ELF-1 (cell line): Measurements from ENCODE around the gene CCDC59.
A peak's percentile ranks its signal among the peaks of the same experiment; 100 is the strongest.
"Not testable (repeated sequence)": the region's sequence is repeated elsewhere in the genome, so short reads cannot be mapped to it uniquely, and the experiment has no call there.

ENCODE experiments used
- DNase-seq: peaks from one replicate; pipeline ENCODE4 v3.0.0-alpha.2; 2016; ENCODE audit warnings: low read depth, low spot score

Gene CCDC59, protein sequence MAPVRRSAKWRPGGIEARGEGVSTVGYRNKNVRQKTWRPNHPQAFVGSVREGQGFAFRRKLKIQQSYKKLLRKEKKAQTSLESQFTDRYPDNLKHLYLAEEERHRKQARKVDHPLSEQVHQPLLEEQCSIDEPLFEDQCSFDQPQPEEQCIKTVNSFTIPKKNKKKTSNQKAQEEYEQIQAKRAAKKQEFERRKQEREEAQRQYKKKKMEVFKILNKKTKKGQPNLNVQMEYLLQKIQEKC

DNA sequence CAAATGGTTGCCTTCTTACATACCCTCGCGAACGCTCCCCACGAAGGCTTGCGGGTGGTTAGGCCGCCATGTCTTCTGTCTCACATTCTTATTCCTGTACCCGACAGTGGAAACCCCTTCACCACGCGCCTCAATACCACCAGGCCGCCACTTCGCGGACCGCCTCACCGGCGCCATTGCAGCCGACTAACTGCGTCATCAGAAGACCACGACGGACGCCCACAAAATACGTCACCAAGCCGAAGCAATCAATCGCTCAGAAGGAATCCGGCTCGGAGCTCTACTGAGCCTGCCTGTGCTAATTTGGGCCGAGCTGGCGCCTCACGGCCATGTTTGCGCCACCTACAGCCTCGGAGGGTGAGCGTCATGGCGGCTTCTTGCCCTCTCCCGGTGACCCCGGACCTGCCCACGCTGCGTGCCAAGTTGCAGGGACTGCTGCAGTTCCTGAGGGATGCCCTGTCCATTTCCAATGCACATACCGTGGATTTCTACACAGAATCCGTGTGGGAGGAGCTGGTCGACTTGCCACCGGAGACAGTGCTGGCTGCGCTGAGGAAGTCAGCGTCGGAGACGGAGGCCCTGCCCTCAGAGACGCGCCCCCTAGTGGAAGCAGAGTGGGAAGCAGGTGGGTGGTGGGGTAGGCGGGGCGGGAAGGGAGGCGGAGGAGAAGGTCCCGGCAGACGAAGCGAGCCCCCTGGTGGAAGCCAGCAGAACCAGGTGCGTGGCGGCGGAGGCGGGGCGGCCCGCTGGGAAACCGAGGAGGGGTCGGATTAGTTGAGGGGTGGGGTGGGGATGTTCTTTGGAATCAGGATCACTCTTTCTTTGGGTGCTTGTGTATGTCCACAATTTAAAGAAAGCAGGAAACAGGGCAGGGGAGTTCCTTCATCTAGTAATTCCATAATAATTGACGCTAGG is at the start of gene CCDC59, which contains the start of gene METTL25:
CCDC59 (minus strand) TSS at position 188 of the 915 bp plus-strand sequence; CDS start at position 177, 11 bp downstream.
METTL25 (plus strand) TSS at position 330 of the 915 bp plus-strand sequence; CDS start at position 367, 37 bp downstream.
- DNase-seq, result peak; percentile 98

DNA sequence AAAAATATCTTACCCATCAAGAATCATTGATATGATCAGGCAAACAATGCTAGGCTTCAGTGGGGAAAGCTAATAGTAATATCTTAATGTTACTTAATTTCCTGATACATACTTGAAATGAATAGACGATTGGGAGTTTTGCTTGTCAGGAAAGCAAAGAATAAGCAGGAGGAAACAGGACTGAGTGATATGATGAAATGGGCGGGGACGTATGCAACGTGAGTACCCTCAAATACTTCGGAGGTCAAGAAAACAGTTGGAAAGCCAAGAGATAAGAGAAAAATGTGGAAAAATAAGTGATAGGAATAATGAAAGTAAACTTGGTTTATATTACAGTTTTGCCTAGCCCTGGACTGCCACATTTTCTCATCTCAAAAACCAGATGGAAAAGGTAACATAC is 49.3 kb upstream of the CCDC59 start:
- DNase-seq, result no peak

DNA sequence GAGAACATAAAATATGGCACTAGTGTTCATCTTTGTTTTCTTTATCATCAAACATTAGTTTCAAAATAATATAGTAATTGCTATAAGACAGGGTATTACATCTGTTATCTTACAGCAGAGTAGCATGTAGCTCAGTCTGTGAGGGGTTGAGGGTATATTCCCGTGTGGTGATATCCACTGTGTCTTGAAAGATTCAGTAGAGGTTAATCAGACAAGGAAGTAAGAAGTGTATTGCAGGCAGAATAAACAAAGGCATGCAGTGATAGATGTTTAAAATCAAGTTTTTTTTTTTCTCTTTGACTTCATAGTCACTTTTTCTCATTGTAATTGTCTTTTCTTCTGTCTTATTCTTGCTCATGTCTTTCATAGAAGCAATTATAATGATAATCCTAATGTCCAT is 48.5 kb upstream of the CCDC59 start:
- DNase-seq, result no peak

DNA sequence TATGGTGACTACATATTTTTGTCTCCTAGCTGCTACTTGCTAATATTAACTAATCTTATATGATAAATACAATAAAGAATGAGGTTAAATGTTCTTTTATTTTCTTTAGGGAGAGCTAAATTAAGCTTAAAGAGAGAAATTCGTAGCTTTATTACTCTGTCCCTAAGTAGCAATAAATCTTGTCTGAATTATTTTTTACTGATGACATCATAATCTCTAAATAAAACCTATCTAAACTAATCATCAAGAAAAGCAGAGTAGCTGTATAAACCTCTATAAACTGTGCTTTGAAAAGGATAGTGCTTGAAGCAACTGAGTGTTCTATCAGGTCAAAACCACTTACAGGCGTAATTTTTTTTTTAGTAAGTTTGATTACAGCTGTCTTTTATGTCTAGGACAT is 42.6 kb upstream of the CCDC59 start:
- no peak for DNase-seq

DNA sequence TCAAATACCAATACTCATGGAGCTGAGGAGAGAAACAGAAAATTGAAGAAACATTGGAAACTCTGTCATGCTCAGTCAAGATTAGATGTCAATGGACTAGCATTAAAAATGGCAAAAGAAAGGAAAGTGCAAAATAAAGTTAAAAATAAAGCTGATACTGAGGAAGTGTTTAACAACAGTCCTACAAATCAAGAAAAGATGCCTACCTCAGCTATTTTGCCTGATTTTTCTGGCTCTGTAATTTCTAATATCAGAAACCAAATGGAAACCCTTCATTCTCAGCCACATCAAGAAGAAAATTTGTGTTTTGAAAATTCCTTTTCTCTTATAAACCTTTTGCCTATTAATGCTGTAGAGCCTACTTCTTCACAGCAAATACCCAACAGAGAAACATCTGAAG is 40.7 kb upstream of the CCDC59 start:
- no peak for DNase-seq

DNA sequence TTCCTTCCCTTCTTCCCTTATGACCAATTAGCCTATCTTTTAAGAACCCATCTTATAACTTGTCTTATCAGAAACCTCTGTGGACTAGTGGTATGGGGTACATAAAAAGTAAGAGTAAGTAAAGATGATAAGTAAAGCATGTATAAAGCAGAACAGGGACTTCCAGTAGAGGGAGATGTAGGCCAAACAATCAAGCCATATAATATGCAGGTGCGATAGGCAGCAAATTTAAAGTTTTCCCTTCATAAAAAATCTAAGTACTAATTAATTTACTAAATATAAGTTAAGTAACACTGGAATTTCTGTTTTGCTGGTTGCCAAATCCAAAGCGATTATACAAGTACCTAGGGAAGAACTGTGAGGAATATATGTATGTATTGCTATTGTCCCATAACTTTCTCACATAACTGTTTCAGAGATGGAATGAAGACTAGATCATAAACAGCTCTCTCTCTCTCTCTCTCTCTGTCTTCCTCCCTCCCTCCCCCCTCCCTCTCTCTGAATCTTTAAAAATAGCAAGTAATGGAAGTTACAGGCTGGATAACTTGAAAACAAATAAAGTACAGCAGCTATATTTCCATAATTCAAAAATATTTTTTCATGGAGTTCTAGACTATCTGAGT is 25.9 kb upstream of the CCDC59 start:
- DNase-seq, result no peak

DNA sequence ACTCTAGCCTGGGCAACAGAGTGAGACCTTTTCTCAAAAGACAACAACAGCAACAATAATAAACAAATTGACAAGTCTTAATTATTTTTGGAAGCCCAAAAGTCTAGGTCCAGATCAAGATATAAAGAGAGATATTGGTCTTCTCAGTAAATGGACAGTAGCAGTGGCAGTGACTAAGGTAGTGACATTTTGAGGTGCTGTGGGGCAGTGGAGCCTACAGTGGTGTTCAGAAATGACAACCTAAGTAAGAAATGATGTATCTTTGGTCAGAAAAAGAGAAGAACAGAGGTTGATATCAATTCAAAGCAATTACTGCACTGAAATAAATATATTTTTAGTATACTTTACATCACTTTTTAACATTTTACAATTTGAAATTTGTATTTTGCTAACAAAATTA is 20.8 kb upstream of the CCDC59 start:
- DNase-seq, result no peak

DNA sequence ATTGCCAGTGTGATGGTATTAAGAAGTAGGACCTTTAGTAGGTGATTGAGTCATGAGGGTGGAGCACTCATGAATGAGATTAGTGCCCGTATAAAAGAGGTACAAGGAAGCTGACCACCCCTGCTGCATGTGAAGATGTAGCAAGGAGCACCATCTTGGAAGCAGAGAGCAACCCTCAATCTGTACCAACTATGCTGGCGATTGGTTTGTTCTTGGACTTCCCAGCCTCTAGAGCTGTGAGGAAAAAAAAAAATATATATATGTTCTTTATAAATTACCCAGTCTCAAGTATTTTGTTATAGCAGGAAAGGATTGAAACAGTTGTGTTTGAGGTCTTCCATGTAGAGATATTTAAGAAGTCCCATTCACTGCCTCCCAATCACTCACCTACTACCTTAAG is 17.0 kb upstream of the CCDC59 start:
- no peak for DNase-seq

DNA sequence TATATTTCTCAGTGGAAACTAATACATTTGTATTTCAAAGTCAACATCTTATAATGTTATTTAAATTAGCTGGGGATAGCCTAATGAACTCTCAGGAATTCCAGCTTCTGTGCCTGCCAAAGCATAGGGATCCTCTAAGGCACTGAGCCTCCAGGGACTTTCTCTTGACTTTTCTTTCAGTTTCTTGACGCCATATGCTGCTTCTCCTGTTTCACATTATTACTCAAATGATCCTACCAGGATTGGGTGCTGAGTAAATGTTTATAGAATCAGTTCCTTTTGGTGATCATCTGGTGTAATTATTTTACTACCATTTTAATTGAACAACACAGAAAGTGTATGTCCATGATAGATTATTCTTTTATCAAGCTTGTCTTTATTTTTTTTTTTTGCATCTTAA is 8.0 kb upstream of the CCDC59 start:
- no peak for DNase-seq

DNA sequence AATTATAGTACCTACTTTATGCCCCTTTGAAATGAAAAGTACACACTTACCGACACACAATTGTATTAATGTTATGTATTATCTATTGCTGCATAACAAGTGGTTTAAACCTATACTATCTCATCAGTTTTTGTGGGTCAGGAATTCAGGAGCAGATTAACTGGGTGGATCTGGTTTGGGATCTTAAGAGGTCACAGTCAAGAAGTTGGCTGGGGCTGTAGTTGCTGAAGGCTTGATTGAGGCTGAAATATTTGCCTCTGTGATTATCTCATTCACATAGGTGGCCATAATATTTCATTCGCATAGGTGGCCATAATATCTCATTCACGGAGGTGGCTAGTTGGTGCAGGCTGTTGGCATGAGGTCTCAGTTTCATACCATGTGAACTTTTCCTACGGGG is 5.8 kb upstream of the CCDC59 start:
- no peak for DNase-seq

DNA sequence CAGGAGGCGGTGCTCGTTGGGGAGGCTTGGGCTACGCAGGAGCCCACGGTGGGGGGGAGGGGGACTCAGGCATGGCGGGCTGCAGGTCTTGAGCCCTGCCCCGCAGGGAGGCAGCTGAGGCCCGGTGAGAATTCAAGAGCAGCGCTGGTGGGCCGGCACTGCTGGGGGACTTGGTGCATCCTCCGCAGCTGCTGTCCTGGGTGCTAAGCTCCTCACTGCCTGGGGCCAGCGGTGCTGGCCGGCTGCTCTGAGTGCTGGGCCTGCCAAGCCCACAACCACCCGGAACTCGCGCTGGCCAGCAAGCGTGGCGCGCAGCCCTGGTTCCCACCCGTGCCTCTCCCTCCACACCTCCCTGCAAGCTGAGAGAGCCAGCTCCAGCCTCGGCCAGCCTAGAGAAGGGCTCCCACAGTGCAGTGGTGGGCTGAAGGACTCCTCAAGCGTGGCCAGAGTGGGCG is 3.3 kb upstream of the CCDC59 start:
- peak; percentile 24 for DNase-seq

DNA sequence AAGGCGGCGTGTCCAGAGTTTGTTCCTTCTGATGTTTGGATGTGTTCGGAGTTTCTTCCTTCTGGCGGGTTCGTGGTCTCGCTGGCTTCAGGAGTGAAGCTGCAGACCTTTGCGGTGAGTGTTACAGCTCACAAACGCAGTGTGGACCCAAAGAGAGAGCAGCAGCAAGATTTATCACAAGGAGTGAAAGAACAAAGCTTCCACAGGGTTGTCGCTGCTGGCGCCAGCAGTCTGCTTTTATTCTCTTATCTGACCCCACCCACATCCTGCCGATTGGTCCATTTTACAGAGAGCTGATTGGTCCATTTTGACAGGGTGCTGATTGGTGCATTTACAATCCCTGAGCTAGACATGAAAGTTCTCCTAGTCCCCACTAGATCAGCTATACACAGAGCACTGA is 2.6 kb upstream of the CCDC59 start:
- not testable (repeated sequence) for DNase-seq

DNA sequence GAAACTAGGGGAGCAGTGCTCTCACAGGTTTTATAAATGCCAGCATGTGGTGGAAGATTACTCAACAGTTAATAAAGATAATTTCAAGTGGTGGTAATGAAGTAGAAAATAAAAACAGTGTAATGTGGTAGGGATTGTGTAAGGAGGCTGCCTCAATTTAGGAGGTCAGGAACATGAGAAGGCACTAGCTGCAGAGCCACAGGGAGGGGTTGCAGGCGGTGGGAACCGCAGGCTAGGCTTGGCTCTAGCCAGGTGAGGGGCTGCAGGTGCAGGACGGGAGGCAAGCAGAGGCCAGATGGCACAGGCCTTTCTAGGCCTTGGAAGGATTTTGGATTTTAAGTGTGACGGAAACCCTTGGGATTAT is 910 bp upstream of the CCDC59 start:
- DNase-seq, result peak; percentile 38

DNA sequence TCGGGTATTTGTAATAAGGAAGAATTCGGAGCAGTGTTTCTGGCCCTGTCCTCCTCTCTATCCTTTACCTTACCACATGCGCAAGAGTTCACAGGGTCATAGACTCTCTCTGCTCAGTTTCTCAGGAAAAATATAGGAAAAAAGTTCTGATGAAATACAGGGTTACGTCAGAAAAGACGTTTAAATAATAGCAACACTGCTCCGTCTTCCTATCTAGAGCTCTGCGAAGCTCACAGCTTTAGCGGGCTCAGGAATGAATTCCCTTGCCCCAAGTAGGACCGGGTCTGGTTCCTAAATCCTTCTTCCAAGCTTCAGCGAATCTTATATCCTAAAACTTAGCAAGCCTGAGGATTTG is 365 bp downstream of the CCDC59 start:
- no peak for DNase-seq

DNA sequence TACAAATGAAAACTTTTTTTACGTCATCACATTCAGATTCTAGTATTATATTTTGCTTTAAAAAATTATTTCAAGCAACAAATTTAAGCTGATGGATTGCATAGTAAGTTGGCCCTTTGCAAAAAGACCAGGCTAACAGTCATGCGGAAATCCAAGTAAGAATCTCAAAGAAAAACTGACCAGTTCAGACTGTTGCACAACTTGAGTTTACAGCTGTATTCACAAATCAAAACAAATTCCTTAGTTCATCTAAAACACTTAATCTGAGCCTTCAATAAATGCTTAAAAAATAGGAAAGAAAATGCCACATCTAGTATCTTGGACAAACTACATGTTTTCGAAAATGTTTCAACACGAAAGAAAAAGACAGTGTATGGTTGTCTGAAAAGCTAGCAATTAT is 847 bp downstream of the CCDC59 start:
- no peak for DNase-seq

DNA sequence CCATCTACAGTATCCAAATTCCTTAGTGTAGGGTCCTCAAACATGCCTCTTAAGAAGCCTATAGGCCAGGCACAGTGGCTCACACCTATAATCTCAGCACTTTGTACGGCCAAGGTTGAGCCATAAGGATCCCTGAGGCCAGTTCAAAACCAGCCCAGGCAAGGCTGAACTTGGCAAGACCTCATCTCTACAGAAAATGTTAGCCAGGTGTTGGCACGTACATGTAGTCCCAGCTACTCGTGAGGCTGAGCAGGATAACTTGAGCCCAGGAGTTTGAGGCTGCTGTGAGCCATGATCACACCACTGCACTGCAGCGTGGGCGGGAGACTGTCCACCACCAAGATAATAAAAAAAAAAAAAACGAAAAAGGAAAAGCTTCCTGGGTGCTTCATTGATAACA is 6.8 kb downstream of the CCDC59 start:
- no peak for DNase-seq

DNA sequence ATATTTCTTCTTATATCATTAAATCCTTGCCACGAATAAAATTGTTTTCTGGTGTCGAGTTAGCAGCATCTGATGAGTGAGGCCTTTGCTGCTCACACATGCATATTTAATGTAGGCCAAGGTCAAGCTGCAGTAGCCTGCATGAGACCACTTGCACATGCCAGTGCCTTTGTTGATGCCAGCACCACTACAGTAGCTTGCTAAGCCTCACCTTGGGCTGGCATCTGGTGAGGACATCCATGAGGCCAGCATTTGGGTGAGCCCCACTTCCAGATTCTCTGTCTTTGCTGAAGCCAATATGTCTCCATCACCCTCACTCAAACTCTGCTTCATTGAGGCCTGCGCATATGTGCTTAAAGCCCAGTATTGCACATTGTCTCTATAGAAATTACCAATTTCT is 8.0 kb downstream of the CCDC59 start:
- DNase-seq, result no peak

DNA sequence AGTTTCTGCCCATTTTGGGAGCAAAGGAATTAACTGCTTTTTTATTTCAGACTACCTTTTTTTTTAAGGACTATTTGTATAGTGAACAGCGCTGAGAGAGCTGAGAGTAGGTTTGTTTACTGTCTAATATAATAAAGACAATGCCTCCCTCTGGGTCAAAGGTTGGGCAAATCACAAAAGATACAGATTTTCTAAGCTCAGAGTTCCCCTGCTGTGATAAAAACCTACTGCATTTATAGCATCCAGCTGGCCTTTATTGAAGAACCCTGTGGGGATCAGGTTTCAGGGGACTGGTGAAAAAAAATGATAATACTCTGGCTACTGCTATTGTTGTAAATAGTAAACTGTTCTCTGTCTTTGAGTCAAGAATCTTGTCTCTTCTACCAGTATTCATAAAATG is 28.7 kb downstream of the CCDC59 start:
- no peak for DNase-seq

DNA sequence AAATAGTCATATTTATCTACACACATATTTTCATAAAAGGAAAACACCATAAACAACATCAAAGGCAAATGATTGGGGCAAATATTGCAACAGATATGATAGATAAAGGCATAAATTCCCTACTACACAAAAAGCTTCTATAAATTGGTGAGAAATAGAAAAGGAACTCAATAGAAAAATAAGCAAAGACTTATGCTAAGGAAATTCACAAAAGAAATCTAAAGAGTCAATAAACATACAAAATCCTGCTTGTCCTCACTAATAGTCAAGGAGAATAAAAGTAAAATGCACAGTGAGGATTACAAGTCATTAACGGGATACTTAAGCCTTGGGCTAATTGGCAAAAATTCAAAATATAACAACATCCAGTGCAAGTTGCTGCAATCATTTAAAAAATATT is 30.3 kb downstream of the CCDC59 start:
- DNase-seq, result no peak

DNA sequence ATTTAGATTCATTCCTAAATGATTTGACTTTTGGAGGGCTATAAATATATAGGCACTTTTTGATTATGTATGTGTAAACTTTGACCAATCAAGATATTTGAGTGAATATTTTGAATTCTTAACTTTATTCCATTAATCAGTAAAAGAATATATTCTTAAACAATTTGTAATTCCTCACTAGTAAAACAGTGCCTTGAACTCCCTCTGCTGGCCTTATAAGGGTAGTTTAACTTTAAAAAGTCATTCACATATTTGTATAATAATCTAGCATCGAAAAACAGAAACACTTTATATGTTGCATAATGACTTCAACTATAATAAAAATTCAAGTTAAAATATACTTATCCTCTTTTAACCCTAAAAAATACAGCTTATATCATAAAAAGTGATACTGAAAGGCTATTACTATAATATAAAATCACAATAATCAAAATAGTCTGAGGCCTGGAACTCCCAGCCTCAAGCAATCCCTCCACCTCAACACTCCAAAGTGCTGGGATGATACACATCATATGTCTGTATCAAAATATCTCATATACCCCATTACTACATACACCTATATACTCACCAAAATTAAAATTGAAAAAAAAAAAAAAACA is 31.2 kb downstream of the CCDC59 start:
- DNase-seq, result no peak

DNA sequence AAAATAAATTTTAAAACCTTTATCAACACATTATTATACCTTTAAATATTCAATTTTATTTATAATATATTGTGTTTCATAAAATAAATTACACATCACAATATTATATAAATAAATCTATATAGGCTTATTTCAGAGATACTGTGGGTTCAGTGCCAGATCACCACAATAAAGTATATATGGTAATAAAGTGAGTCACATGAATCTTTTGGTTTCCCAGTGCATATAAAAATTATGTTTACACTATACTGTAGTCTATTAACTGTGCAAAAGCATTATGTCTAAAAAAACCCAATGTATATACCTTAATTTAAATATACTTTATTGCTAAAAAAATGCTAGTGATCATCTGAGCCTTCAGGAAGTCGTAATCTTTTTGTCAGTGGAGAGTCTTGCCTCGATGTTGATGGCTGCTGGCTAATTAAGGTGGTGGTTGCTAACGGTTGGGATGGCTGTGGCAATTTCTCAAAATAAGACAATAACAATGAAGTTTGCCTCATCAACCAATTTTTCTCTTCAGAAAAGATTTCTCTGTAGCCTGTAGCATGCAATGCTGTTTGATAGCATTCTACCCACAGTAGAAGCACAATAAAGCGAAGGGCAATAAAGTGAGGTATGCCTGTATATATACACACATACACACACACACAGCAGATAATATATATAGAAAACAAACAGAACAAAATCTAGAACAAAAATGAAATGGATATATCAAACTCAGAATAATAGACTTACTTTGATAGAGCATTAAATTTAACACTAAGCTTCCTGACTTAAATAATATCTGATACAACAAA is 32.4 kb downstream of the CCDC59 start:
- DNase-seq, result no peak
